SW480 (cell line): ENCODE results near the gene LITAF.
A peak's percentile ranks its signal among the peaks of the same experiment; 100 is the strongest.

Source experiments
- DNase-seq: peaks from one replicate; pipeline ENCODE4 v3.0.0-alpha.2; 2016; ENCODE audit warnings: low spot score

LITAF gene

GRCh38 chr16:11550791-11551498, 35.8 kb downstream of the LITAF start:
- no peak for DNase-seq

- no peak for DNase-seq
Measured at GRCh38 chr16:11547118-11547916, 39.4 kb downstream of the LITAF start.

- DNase-seq: no peak
Measured at GRCh38 chr16:11546608-11547061, 40.1 kb downstream of the LITAF start.

GRCh38 chr16:11543661-11544393, 42.9 kb downstream of the LITAF start:
- DNase-seq: no peak

- no peak for DNase-seq
Measured at GRCh38 chr16:11542069-11542744, 44.5 kb downstream of the LITAF start.

GRCh38 chr16:11539641-11540050, 47.1 kb downstream of the LITAF start:
- DNase-seq: no peak

GRCh38 chr16:11538880-11539279, 47.8 kb downstream of the LITAF start:
- DNase-seq: no peak

GRCh38 chr16:11536104-11536866, 50.4 kb downstream of the LITAF start:
- DNase-seq: no peak

GRCh38 chr16:11535494-11535893, 51.2 kb downstream of the LITAF start:
- peak; percentile 39 for DNase-seq

- no peak for DNase-seq
Measured at GRCh38 chr16:11534262-11534661, 52.5 kb downstream of the LITAF start.

- DNase-seq: no peak
Measured at GRCh38 chr16:11533588-11533987, 53.1 kb downstream of the LITAF start.

- DNase-seq: peak; percentile 55
Measured at GRCh38 chr16:11530171-11530940, 56.4 kb downstream of the LITAF start.

GRCh38 chr16:11529285-11529684, 57.4 kb downstream of the LITAF start:
- no peak for DNase-seq

GRCh38 chr16:11528053-11528452, 58.7 kb downstream of the LITAF start:
- no peak for DNase-seq

GRCh38 chr16:11526655-11527350, 59.9 kb downstream of the LITAF start:
- DNase-seq: no peak

GRCh38 chr16:11524098-11524760, 62.5 kb downstream of the LITAF start:
- no peak for DNase-seq

- DNase-seq: no peak
Measured at GRCh38 chr16:11521055-11521454, 65.7 kb downstream of the LITAF start.

GRCh38 chr16:11520442-11520841, 66.3 kb downstream of the LITAF start:
- DNase-seq: no peak

- no peak for DNase-seq
Measured at GRCh38 chr16:11517961-11518360, 68.8 kb downstream of the LITAF start.
